K562 (cell line): ENCODE measurements around the gene CHN2. TPM values are rescaled to one million over a fixed set of nuclear protein-coding genes. Genes with fewer than 3 reads are reported as not detected.

Source experiments
- BMI1 ChIP-seq: fragments of 150-350 bp; IDR thresholded peaks from 2 replicates; pipeline ENCODE4 v1.6.1; 2014; ENCODE audit warnings: low read length
- SIN3A ChIP-seq, 2 experiments: fragments of 150-350 bp in 1 of 2; IDR thresholded peaks; 2 replicates each; pipeline ENCODE4 v1.6.1; 2011 to 2016; ENCODE audit warnings: borderline replicate concordance in 2 of 2, low read depth in 2 of 2, low read length in 2 of 2, mild to moderate bottlenecking in 2 of 2, moderate library complexity in 2 of 2; ENCODE audit not compliant: control insufficient read depth in 1 of 2
- SMAD1 ChIP-seq: fragments of 150-350 bp; IDR thresholded peaks from 2 replicates; pipeline ENCODE4 v1.6.1; 2014; ENCODE audit warnings: low read length, low read depth; ENCODE audit not compliant: partially characterized antibody
- TAF9B ChIP-seq: fragments of 450-650 bp; IDR thresholded peaks from 2 replicates; pipeline ENCODE4 v1.6.1; 2018; ENCODE audit warnings: mild to moderate bottlenecking; ENCODE audit not compliant: partially characterized antibody
- ZNF165 ChIP-seq: fragments of 250-450 bp; sonication (Bioruptor Pico); IDR thresholded peaks from 2 replicates; pipeline ENCODE4 v1.4.0; 2020; ENCODE audit warnings: borderline replicate concordance
- polyA plus RNA-seq, 8 experiments: library from polyadenylated mRNA; depleted of rRNA in 4 of 8; stranded (reverse) in 5 of 8; unstranded in 3 of 8; fragments of >200 nt; fragmentation: Nextera tagmentation in 2 of 8; fragmentation: Illumina TruSeq in 1 of 8; extraction: Ambion mirVana in 2 of 8; extraction: Trizol in 1 of 8; gene quantifications; 2 replicates each; pipeline versions ENCODE4 v1.2.1 to v1.2.3, GENCODE V29; 2011 to 2014; ENCODE audit warnings: inconsistent platforms in 1 of 8, missing spikeins in 1 of 8
- total RNA-seq, 7 experiments: library from RNA; depleted of rRNA in 6 of 7; stranded (reverse); fragments of >200 nt in 6 of 7; fragmentation: Illumina TruSeq in 2 of 7; extraction: Trizol in 2 of 7; gene quantifications; 2 replicates each; pipeline versions ENCODE4 v1.2.1 to v1.2.3, GENCODE V29; 2011 to 2021; ENCODE audit warnings: low replicate concordance in 1 of 7
- TF ChIP-seq, protein P1 (sequence below), 2 experiments: fragments of 450-650 bp; formaldehyde crosslinking in 1 of 2; IDR thresholded peaks; 2 replicates each; pipeline versions ENCODE4 v1.4.0 to v1.6.1; 2014 to 2020; ENCODE audit warnings: mild to moderate bottlenecking in 2 of 2, borderline replicate concordance in 1 of 2, low read depth in 1 of 2
- TF ChIP-seq, protein P2 (sequence below): fragments of 250-450 bp; sonication (Bioruptor Pico); IDR thresholded peaks from 2 replicates; pipeline ENCODE4 v1.8.0; 2022; ENCODE audit warnings: moderate library complexity, mild to moderate bottlenecking, inconsistent platforms

The CHN2 gene
- total and polyA plus RNA-seq, 9 of the 15 experiments (the other 6 are each of a cell fraction or from before 2014, with no cell fraction given), result 0.12 to 2.1 (median 0.31) TPM; not detected in 1

DNA sequence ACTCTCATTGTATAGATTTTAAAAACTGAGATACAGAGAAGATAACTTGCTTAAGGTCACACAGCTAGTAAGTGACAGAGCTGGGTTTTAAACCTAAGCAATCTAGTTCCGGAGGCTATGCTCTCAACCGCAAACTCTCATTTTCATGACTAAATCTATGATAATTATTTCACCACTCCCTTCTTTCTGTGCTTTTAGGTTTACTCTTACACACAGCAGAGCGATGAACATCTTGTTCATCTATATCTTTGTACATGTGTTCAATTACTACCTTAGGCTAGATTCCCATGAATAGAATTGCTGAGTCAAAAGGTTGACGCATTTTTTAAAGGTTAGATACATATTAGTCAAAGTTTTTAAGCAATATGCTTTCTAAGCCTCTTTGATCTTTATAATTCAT is 154.8 kb downstream of the CHN2 start (continued):
- TF ChIP-seq, protein P1, sequence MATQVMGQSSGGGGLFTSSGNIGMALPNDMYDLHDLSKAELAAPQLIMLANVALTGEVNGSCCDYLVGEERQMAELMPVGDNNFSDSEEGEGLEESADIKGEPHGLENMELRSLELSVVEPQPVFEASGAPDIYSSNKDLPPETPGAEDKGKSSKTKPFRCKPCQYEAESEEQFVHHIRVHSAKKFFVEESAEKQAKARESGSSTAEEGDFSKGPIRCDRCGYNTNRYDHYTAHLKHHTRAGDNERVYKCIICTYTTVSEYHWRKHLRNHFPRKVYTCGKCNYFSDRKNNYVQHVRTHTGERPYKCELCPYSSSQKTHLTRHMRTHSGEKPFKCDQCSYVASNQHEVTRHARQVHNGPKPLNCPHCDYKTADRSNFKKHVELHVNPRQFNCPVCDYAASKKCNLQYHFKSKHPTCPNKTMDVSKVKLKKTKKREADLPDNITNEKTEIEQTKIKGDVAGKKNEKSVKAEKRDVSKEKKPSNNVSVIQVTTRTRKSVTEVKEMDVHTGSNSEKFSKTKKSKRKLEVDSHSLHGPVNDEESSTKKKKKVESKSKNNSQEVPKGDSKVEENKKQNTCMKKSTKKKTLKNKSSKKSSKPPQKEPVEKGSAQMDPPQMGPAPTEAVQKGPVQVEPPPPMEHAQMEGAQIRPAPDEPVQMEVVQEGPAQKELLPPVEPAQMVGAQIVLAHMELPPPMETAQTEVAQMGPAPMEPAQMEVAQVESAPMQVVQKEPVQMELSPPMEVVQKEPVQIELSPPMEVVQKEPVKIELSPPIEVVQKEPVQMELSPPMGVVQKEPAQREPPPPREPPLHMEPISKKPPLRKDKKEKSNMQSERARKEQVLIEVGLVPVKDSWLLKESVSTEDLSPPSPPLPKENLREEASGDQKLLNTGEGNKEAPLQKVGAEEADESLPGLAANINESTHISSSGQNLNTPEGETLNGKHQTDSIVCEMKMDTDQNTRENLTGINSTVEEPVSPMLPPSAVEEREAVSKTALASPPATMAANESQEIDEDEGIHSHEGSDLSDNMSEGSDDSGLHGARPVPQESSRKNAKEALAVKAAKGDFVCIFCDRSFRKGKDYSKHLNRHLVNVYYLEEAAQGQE (IDR thresholded peaks at IDR 0.05; ENCODE audit: borderline replicate concordance), result no peak
- TF ChIP-seq, protein P1 (CRISPR knock-in tag; IDR thresholded peaks at IDR 0.05; ENCODE audit: low read depth), result no peak
- no peak for TF ChIP-seq SMAD1
- TF ChIP-seq ZNF165 (CRISPR knock-in tag), result no peak
- TF ChIP-seq BMI1, result no peak
- no peak for TF ChIP-seq TAF9B
- TF ChIP-seq SIN3A (IDR thresholded peaks at IDR 0.05; ENCODE audit: borderline replicate concordance in 2 of 2, control insufficient read depth in 1 of 2, low read depth in 2 of 2, low read length in 2 of 2), result no peak
- TF ChIP-seq, protein P2, sequence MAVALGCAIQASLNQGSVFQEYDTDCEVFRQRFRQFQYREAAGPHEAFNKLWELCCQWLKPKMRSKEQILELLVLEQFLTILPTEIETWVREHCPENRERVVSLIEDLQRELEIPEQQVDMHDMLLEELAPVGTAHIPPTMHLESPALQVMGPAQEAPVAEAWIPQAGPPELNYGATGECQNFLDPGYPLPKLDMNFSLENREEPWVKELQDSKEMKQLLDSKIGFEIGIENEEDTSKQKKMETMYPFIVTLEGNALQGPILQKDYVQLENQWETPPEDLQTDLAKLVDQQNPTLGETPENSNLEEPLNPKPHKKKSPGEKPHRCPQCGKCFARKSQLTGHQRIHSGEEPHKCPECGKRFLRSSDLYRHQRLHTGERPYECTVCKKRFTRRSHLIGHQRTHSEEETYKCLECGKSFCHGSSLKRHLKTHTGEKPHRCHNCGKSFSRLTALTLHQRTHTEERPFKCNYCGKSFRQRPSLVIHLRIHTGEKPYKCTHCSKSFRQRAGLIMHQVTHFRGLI, result no peak
